CD1c-positive myeloid dendritic cell (primary cell): Measurements from ENCODE around the gene BCORL1.

Source experiments
- DNase-seq: peaks from one replicate; pipeline ENCODE4 v3.0.0-alpha.2; 2016; ENCODE audit errors: extremely low spot score

Gene BCORL1

DNA sequence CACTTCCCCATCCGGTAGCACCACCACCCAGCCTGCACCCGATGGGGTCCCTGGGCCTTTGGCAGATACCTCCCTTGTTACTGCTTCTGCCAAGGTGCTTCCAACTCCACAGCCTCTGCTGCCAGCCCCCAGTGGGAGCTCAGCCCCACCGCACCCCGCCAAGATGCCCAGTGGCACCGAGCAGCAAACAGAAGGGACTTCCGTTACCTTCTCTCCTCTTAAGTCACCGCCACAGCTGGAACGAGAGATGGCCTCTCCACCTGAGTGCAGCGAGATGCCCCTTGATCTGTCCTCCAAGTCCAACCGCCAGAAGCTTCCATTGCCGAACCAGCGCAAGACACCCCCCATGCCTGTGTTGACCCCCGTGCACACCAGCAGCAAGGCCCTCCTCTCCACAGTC, 31.9 kb downstream of the BCORL1 start:
- no peak for DNase-seq

DNA sequence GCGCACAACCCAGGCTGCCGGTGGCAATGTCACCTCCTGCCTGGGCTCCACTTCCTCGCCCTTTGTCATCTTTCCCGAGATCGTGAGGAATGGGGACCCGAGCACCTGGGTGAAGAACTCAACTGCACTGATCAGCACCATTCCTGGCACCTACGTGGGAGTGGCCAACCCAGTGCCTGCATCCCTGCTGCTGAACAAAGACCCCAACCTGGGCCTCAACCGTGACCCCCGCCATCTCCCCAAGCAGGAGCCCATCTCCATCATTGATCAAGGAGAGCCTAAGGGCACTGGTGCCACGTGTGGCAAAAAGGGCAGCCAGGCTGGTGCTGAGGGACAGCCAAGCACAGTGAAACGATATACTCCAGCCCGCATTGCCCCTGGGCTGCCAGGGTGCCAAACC, 32.3 kb downstream of the BCORL1 start:
- no peak for DNase-seq

DNA sequence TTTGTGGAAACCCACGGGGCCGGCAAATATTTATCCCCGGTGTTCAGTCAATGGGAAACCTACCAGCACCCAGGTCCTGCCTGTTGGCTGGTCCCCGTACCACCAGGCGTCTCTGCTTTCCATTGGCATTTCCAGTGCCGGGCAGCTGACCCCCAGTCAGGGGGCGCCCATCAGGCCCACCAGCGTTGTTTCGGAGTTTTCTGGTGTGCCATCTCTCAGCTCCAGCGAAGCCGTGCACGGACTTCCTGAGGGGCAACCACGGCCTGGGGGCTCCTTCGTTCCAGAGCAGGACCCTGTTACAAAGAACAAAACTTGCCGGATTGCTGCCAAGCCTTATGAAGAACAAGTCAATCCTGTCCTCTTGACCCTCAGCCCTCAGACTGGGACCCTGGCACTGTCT, 32.7 kb downstream of the BCORL1 start:
- no peak for DNase-seq

DNA sequence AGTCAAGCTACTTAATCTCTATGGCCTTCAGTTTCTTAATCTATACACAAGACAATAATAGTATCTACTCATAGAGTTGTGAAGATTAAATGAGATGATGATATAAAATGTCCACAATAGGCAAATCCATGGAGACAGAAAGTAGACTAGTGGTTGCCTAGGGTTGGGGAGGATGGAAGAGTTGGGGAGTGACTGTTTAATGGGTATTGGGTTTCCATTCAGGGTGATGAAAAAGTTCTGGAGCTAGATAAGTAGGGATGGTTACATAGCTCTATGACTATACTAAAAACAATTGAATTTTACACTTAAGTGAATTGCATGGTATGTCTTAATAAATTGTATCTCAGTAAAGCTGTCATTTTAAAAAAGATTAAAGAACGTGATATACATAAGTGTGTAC, 35.7 kb downstream of the BCORL1 start:
- DNase-seq: no peak

DNA sequence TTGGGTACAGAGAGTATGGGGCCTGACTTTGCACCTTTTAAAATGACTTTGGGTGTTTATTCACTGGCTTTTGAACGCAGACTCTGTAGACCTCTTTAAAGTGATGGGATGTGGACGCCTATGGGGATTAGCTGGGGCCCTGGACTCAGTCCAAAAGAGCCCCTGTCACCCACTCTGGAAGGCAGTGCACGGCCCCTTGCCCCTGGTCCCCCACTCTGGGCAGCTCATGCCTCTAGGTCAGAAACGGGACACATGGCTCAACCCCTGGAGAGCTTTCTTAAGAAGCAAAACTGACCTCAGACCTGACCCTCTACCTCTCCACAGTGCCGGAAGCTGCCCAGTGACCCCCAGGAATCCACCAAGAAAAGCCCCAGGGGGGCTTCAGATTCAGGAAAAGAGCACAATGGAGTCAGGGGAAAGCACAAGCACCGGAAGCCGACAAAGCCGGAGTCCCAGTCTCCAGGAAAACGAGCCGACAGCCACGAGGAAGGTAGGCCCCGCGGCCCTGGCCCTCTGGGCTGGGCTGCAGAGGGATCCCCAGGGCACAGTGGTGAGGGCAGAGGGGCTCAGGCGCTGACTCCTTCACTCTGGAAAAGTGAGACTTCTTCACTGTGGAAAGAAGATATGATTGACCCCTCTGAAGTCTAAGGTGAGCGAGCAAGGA, 38.4 kb downstream of the BCORL1 start:
- no peak for DNase-seq

DNA sequence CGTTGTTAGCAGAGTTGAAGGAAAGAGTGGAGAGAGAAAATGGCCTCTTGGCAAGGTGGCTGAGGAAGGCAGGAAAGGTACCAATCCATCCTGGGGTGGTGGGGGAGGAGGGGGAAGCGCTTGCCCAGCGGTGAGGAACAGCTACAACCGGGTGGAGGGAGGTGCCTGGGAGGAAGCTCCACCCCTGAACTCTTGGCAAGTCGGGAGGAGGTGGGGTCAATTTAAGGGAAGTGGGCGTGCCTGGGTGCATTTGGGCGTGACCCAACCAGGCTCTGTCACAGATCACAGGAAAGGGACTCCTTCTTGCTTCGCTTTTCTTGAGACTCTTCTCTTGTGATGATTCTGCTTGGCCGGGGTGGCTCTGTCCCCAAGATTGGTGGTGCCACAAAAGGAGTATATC, 41.7 kb downstream of the BCORL1 start:
- peak; percentile 85 for DNase-seq

DNA sequence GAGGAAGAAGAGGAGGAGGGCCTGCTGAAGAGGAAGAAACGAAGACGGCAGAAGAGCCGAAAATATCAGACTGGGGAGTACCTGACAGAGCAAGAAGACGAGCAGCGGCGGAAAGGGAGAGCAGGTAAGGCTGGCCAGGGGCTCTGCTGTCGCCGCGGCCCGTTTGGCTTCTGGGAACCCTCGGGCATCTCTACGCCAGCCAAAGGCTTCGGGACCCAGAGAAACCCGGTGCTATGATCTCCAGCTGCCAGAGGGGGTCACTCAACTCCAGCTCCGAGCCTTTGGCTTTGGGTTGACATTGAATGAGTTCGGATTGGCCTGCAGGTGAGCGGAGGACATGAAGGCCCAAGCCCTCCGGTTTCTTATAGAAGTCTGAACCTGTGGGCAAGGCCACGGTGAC, 42.8 kb downstream of the BCORL1 start:
- no peak for DNase-seq

DNA sequence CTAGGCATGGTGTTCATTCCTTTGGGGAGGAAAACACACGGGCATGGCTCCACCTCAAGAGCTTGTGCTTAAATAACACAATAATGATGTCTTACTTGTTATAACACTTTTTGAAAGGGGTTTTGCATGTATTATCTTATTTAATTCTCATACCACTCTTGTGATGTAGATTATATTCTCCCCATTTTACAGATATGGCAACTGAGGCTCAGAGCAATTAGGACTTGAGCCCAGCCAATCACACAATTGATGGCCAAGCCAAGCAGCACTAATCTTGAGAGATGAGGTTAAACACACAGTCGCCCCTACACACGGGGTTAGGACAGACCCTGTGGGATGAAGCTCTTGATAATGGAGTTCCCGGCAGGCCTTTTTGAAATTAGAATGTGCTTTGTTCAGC, 45.1 kb downstream of the BCORL1 start:
- DNase-seq: no peak

DNA sequence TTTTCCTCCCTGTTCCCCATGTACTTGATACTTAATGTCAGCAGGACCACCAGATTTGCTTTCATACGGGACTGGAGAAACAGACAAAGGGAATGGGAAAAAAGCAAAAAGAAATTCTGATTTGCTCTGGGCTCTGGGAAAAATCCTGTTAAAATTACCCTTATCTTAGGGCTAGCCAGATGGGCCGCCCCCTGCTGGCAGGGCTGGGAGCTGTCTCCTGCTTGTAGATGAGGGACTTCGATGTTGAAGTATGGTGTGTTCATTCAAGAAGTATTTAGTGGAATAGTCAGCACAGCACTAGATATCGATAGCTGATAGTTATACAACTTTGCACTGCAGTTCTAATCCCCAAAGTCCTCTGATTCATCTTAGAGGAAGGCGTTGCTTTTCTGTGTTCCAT, 45.8 kb downstream of the BCORL1 start:
- peak; percentile 39 for DNase-seq

DNA sequence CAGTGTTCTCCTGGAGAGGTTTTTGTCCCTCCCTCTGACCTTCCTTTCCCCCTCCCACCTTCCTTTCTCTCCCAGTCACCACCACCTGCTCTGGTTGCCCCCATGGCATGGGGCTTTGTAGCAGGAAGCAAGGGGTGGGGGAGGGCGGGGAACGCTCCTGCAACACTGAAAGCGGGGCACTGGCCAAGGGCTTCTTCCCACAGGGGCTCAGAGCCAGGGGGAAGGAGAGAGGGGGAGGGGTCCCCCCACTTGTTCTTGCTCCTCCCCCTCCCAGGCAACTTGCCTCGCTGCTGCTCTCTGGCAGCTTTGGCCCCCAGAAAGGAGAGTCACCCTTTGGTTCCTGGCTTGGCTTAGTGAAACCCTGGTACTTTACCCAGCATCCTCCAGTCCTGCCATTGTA, 48.4 kb downstream of the BCORL1 start:
- no peak for DNase-seq

DNA sequence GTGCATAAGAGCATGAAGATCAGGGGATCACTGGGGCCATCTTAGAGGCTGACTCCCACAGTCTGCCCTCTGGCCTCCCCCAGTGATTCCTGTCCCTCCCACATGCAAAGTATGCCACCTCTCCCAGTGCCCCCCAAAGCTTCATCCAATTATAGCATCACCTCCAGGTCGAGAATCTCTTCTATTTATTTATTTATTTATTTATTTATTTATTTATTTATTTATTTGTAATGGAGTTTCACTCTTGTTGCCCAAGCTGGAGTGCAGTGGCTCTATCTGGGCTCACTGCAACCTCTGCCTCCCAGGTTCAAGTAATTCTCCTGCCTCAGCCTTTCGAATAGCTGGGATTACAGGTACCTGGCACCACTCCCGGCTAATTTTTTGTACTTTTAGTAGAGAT, 50.1 kb downstream of the BCORL1 start:
- no peak for DNase-seq

DNA sequence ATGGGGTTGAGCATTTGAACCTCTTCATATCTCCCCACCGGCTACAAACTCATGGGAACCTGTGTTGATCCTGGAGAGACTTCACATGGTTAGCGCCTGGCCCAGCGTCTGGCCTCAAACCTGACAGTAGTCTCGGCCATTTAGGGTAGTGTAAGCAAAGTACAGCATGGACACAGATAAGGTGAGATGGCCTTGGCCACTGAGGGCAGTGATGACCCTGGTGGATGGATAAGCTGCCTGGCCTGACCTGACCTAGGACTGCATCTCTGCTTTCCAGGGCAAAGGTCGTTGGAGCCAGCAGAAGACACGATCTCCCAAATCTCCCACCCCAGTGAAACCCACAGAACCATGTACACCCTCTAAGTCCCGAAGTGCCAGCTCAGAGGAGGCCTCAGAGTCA, 51.7 kb downstream of the BCORL1 start:
- no peak for DNase-seq

DNA sequence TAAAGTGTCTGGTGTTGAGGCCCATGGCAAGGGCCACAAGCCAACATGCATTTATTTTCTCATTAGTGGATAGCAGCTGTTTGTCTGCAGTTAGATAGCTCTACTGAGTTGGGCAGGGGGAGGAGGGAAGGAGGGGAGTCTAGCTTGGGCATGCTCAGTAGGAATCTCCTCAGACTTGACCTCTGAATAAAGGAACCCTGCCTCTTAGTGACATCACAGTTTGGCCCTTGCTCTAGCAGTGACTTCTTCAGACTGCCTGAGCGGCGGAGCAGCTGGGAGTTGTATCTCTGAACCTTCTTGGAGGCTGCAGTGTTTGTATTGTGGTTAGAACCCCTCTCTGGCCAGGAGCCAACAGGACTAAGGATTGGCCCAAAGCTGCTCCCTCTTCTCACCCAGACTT, 57.4 kb downstream of the BCORL1 start:
- DNase-seq: no peak

DNA sequence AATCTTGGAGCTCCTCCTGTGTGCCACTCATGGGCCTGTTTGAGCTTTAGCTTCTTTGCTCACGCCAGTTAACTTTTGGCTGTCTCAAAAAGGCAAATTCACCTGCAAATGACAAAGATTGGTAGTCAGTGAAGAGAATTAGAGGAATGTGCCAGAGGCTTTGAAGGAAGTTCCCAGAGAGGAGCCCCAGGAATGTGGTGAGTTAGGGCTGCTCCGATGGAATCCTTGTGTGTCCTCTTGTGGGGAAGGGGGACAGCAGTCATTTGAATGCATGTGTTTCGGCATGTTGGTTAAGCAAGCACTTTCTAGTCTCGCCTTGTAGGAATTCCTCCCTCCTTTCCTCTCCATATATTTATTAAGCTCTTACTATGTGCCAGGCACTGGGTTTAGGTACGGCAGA, 65.0 kb downstream of the BCORL1 start:
- DNase-seq: no peak

DNA sequence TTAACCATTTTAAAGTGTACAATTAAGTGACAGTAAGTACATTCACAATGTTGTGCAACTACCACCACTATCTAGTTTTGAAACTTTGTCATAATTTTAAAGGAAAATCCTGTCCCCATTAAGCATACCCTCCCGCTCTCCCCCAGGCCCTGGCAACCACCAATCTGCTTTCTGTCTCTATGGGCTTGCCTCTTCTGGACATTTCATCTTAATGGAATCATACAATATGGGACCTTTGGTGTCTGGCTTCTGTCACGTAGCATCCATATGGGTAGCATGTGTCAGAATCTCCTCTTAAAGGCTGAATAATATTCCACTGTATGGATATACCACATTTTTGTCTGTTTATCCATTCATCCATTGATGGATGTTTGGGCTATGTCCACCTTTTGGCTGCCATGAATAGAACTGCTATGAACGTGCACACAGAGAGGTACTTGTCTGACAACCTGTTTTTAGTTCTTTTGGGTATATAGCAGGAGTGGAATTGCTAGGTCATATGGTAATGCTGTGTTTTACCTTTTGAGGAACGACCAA, 66.3 kb downstream of the BCORL1 start:
- no peak for DNase-seq

DNA sequence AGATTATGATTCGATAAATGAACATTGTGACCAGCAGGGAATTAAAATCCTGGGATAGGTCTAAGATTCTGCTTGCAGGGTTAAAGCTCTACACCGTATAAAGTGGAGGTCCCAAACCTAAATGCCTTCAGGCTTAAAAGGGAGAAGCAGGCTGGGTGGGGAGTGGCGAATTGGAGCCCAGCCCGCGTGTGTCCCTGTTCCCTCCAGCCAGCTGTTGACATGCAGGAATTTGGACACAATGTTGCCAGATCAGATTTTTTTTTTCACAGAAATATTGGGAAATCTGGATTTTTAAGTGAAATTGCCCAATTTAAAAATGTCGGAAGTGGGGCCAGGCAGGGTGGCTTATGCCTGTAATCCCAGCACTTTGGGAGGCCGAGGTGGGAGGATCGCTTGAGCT, 67.4 kb downstream of the BCORL1 start:
- DNase-seq: no peak

DNA sequence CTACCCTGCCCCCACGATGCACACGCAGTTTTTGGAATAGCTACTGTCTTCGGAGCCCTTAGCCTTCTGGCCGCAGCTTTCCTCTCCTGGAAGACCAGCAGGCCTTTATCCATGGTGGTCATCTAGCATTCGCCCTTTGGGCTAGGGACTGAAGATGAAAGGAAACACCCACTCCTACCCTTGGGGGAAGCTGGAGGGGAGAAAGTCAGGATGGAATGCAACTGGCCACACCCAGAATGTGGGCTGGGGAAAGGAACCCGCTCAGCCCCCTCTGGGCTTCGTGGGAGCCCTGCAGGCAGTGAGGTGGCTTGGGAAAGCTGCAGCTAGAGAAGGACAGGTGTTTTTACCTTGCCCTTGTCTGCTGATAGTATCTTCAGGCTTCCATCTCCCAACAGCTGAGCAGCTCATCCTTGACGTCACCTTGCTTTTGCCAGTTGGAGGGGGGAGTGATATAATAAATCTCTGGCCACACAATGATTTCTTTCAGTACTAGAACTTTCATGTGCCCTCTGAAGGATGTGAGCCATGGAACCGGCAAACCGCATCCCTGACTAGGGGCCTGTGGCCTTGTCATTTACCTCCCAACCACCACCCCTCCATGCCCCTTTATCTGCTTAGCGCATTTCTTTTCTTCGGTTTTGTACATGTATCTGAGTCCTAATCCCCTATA, 68.9 kb downstream of the BCORL1 start:
- no peak for DNase-seq

DNA sequence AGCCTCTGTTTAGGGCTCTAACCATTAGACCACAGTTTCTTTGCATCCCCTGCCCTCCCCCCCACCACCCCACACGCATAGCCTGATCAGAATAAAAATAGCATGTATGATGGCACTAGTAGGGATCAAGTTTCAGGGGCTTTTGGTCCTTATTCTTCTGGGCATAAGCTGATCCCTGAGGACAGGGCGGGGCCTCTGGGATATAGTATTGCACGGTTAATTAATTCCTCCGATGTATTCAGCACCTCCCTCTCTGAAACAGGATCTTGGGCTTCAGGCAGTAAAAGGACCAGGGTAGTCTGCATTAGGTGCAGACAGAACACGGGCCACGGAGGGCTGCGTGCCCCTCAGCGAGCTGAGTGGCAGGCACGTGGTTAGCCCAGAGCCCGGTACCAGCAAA, 70.8 kb downstream of the BCORL1 start:
- DNase-seq: no peak

DNA sequence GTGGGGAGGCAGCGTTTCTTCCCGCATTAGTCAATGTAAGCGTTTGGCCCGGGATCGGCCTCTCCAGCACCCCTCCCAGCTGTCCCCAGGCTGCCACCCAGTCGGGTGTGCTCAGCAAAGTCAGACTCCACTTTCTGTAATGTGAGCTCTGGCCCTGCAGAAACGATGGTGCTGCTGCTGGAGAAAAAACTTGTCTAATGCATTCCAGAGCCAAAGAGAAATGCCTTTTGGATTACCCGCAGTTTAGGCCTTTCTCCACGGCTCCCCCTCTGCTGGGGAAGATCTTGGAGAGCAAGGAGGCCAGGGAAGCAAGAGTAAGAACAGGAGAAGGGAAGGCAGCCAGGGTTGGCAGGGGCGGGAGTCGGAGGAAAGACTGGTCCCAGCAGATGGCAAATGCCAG, 72.7 kb downstream of the BCORL1 start:
- DNase-seq: no peak

DNA sequence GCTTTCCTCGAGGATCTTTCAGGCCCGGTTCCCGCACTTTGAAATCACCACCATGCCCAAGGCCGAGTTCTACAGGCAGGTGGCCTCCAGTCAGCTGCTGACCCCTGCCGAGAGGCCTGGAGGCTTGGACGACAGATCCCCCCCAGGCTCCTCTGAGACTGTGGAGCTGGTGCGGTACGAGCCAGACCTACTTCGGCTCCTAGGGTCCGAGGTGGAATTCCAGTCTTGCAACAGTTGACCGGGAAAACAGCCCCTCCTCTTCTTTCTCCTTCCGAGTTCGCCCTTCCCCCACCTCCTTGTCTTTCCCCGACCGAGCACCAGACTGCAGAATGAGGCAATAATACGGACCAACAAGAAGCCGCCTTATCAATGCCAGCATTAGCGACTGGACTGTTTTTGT, 73.5 kb downstream of the BCORL1 start:
- DNase-seq: no peak

DNA sequence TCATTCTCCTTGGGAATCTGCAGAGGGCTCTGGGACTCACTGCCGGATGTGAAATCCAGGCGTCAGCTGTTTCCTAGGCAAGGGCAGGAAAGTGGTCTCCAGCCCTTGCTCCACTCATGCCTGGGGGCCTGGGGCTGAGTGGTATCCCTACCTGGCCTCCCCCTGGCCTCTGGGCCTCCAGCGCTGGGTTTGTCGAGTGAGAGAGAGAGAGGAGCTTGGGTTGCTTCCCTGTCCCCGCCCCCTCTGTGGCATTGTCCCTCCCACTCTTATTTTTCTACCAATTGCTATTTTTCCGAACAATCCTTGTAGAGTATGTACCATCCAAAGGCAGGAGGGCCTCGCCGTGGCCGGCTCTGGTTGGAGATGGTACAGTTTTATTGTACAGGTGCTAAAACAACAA, 74.8 kb downstream of the BCORL1 start:
- DNase-seq: no peak

DNA sequence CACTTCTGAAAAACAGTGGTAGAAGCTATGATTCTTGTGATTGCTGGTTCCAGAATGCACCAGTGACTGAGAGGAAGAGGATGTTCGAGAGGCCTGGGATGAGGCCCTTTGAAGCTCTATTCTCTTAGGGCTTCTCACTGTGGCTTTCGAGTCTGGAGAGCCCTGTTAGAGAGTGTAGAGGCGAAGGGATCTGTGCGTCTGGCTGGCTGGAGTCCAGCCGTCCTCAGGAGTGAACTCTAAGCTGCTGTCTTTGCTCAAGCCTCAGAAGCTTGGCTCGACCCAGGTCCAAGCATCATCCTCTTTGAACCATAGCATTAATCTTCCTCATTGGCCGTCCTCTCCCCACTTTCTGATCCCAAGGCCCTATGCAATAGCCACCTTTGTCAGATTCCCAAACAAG, 76.2 kb downstream of the BCORL1 start:
- DNase-seq: no peak

DNA sequence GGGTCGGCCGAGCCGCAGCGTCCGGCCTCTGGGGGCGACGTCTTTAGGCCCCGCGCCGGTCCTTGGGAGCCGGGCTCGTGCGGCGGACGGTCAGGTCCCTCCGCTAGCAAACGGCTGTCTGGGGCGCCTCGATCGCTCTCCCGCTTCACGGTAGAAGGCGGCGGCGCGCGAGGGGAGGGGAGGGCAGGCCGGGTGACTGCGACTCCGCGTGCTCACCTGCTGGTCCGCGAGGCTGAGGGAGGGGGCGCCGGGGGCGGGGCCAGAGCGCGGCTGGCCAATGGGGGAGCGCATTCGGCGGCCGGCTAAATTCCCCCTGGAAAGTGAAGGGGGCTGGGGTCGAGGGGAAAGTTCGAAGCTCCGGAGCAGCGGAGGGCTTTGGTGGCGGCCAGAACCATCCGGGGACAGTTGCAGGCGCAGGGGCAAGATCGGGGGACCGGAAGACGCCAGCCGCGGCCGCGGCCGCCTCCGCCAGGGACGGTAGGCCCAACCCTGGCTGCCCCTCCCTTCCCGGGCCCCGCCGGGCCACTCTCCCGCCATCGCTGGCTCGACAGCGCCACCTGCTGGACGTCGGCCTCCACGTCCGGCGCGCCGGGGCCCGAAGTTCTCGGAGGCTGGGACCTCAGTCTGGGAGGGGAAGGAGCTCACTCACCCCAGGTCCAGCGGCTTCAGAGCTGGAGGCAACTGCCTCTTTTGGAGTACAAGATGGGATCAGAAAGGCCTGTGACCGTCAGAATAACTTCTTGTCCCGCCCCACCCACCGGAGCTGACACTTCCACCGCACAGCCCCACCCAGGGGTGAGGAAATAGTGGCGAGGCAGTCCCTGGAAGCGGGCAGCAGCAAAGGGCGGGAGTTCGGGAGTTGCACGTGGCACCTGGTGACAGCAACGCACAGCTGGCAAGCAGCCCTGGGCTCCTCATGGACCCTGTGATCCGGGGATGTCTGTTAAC, 78.0 kb downstream of the BCORL1 start:
- DNase-seq: peak; percentile 83
